Measurements from ENCODE around the gene UBD.

Gene UBD

DNA sequence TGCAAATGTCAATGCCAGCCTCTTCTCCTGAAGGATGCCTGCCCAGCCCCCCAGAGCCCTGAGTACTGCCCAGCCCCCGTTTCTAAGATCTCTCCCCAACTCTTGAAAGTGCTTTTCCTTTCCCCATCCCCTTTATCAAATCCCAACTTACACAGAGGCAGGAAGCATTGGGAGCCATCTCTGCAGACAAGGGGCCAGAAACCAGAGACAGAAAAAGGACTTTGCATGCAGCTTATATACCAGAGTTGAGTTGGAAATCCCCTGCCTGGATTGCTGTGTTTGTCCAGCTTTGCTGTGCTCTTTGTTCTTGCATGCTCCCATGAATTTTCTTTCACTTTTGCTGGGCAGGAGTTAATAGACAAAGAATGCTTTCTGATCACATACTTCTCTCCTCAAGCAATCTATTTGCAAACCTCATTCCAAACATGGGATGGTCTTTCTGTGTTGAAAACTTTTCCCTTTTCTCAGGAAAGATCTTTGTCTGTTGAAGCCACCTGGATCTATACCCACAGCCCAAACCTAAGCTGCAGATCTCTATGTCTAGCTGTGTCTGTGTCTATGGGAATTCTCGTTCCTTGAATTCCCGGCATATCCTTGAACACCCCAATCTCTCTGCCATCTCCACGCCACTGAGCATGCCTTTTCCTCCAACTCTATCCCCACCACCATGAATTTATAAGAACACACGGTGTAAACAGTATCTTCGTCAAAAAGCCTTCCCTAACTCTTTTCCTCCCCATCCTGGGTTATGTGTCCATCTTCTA is at the start of gene UBD:
UBD (minus strand) TSS at position 209 of the 764 bp plus-strand sequence; CDS start at position 178, 31 bp downstream.
- no peak for ATAC-seq
- no peak for DNase-seq

DNA sequence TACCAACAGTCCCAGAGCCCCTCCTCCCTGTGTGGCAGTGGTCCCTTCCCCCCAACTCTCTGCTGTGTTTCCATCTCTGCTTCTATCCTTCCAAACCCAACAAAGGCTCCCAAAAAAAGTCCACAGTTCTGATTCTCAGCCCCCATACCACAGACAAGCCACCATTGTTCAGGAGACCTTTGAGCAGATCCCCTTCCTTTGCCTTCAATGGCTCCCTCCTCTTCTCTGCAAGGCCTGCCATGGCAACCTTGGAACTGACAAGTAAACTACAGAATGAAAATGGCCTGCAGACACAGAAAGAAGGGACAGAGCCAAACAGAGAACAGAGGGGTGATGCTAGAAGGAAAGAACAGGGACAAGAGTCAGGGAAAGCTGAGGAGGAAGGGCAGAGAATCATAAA is 48.6 kb upstream of the UBD start:
- no peak for DNase-seq
- ATAC-seq = no peak

DNA sequence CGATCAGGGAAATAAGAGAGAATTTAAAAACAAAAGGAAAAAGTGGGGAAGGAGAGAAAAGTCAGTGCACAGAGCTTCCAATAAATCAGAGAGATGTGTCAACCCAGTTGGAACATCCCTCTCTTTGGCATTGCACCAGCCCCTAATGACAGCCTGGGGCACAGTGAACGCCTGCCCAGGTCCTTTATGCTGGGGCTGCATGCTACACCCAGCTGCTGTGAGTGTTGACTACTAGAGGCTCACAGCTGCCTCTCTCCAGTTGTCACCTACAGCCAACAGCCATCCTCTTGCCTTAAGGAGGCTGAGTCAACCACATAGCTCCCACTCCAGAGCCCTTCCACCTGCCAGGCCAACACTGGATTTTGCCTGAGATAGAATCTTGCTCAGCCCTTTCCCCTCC is 44.4 kb upstream of the UBD start:
- DNase-seq (no peak), ATAC-seq (no peak)

DNA sequence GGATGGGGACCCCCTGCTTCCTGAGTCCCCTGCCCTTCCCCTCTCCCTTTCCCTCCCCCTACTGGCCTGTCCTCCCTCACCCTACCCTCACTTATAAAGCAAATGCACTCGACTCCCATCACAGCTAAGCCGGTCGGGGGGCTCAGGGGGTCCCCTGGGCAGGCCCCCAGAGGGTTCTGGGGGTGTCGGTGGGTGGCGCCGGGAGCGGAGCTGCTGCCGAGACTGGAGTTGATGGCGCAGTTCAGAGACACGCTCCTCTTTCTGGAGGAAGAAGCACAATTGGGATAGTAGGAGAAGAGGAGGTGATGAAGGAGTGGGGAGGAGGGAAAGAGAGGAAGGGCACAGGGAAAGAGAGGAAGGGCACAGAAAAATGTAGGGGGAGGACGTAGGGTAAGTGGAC is 43.9 kb upstream of the UBD start:
- DNase-seq (no peak), ATAC-seq (no peak)

DNA sequence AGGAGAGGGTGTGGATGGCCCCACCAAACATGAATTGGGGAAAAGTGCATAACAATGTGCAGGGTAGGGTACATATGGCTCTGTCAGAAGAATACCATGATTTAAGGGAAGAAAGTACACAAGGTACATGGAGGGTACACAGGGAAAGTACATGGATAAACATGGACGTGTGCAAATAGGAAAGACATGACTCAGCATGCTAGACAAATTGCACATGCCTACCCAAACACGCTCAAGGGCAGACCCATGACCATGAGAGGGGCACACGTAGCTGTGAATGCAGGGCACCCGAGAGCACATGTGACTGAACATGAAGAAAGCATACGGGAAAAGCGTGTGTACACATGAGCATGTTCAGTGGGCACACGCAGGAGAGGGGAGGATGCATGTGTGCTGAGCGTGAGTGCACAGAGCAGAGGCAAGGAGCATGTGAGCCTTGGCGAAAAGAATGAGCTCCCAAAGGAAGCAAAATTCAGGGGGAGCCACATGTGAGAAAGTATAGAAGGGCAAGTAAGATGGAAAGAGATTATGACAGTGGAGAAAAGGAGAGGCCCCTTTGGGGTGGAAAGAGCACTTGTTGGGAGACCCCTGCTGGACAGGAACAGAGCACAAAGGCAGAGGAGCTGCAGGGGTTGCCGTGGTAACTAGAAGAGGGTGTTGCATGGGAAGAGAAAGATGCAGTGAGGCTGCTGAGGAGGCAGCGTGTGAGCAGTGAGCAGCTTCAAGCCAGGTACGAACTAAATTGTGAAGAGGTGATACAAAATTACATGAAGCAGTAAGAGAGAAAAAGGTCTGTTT is 43.2 kb upstream of the UBD start:
- no peak for DNase-seq

DNA sequence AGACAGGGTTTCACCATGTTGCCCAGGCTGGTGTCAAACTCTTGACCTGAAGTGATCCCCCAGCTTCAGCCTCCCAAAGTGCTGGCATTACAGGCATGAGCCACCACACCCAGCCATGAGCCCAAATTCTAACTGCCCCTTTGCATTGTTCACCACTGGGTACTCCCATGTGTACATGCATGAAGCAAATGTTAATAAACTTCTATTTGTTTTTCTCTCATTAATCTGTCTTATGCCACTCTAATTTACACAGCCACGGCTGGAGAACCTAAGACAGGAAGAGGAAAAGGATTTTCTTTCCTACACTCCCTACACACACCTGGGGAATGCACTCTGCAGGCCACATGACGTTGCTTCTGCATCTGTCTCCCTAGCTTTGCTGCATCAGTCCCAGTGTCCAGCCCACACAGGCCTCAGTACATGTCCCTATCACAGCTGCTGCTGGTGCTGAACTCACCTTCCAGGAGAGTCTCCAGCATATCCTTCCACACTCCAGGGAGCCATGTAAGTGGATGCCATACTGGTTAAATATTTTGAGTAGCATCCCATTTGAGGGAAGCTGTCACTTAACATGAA is 38.7 kb upstream of the UBD start:
- no peak for ATAC-seq
- DNase-seq = no peak

More for the DNA sequence above, 43.2 kb upstream of the UBD start:
- ATAC-seq = no peak

DNA sequence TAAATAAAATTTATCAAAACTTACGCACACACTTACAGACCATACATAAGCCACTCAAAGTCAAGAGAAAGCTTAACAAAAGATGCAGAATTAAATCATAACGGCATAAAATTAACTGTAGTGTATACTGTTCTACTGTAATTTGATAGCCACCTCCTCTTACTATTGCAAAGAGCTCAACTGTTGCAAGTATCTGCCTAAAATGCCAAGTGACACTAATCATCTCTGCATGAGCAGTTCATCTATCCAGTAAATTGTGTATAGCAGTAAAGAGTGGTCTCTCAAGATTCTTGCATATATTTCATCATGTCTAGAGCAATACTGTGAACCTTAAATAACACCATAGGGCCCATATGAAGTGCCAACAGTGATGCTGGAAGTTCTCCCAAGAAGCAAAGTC is 37.7 kb upstream of the UBD start:
- DNase-seq (no peak), ATAC-seq (no peak)

DNA sequence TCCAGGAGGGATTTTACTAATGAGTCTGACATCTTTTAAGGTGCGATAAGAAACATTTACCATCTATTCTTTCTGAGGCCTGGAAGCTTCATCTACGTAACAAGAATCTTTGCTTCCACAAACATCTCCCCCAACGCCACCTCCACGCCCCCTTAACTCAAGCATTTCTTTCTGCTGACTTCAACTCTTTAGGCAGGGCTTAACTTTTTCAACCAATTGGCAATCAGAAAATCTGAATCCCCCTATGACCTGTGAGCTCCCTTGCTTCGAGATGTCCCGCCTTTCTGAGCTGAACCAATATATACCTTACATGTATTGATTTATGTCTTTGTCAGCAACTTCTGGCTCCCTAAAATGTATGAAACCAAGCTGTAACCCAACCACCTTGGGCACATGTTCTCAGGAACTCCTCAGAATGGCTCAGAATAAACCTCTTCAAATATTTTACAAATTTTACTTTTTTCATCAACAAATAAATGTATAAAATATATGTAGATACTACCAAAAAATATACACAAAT is 36.9 kb upstream of the UBD start:
- DNase-seq (no peak), ATAC-seq (no peak)

DNA sequence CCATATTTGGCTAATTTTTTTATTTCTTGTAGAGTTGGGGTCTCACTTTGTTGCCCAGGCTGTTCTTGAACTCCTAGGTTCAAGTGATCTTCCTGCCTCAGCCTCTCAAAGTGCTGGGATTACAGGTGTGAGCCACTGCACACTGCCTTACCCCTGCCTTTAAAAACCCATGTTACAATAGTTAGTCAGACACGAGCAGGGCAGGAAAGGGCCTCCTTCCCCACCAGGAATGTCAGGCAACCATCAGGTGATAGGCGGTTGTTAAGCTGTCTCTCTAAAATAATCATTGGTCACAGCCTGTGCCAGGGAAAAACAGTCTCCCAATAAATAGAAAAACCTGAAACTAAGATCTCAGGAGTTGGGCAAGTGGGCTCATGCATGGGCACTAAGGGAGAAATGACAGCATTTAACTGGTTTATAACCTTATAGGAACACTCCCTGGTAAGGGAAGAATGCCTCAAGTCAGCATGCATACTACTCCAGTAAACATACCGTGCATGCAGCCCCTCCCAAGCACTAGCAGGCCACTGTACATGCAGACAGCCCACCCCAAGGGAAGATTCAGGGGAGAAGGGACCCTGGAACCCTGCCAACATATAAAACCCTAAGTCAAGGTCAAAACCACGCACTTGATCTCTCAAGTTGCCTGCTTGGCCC is 33.8 kb upstream of the UBD start:
- ATAC-seq = no peak
- DNase-seq = no peak

DNA sequence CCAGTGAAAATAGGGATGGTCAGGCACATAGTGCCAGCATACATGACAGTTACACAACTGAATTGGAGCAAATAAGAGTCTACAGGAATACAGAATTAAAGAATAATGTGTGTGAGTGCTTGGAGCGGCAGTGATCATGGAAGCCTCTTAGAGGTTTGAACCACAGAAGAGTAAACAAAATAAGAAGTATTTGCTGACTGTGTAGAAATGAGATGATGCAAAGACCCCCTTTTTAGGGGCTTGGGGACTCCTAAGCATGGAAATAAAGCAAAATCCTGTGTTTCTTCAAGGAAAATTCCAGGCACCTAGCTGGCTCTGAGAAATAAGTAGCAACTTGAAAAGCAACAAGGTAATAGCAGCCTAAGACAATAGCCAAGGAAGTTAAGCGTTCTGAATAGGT is 32.1 kb upstream of the UBD start:
- no peak for ATAC-seq
- DNase-seq = no peak

DNA sequence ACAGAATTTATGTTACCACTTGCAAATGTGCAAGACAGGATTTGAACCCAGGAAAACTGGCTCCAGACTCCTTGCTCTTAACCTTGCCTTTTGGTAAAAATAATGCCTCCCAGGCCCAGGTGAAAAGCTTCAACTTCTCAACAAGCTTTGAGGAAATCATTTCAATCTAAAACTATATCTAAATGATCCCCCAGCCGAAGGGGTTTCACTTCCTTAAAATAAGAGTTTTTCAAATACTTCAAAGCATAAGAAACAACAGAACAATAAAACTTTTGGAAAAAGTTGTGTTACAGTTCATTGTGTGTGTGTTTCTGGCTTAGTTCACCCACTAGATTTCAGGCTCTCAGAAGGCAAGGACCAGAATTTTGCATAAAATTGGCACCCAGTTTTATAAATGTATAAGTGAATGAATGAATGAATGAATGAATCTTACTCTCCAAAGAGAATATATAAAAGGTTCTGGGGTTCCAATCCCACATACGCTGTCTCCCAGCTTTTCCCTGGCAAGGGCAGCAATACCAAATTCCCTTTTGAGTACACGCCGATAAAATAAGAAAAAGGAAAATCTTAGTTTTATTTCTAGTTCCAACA is 30.8 kb upstream of the UBD start:
- ATAC-seq (no peak), DNase-seq (no peak)

DNA sequence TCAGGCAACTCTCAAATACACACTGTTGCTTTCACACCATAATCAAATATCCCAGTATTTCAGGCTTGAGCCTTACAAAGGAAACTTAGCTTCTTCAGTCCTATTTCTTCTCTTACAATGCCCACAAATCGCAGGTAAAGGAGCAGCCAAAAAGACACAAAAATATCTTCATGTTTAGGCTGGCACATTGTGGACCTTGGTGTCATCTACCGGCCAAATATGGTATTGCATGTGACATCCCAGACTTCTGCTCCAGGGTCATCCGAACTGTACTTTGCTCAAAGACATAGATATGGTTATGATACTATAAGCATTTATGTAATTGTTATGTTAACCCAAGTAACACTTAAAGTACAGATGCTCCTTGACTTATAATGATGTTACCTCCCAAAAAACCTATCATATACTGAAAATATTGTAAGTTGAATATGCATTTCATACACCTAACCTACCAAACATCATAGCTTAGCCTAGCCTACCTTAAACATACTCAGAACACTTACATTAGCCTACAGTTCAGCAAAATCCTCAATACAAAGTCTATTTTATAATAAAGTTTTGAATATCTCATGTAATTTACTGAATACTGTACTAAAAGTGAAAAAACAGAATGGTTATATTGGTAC is 30.0 kb upstream of the UBD start:
- ATAC-seq (no peak), DNase-seq (peak; percentile 46)

DNA sequence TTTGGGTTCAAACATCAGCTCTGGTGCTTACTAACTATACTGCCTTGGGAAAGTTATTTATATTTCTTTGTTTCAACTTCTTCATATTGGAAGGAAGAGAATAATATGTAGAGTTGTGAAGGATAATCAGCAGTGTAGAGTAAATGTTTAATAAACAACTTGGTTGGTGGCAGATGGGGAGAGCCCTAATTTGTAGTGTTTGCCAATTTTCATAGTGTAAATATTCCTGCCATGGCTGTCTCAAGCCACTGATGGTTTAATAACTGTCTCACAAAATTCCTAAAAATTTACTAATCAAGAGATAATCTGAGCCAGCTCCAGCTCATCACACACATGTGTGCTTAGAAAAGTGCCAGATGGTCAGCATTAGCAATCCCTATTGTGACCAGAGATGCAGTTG is 25.3 kb upstream of the UBD start, which contains the start of gene OR2H2:
OR2H2 (plus strand) TSS at position 301 of the 400 bp plus-strand sequence. CDS start 2,824 bp downstream, outside the sequence.
- DNase-seq (no peak), ATAC-seq (no peak)

DNA sequence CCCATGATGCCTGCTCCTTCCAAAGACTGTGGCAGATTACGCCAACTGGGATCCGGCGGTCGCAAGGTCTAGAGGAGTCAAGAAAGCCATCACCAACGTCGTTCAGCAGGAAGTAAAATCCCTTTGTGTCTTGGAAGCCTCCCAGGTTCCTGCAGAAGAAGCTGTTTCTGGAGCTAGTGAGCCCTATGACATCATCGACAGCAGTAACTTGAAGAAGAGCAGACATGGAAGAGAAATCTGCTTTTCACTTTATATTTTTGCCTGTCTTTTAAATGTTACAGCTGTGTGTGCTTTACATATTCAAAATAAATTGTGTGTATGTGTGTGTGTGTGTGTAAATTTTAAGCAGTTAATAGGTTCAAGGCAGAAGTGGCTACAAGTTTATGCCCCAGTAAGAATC is 18.0 kb upstream of the UBD start:
- DNase-seq (no peak), ATAC-seq (no peak)

DNA sequence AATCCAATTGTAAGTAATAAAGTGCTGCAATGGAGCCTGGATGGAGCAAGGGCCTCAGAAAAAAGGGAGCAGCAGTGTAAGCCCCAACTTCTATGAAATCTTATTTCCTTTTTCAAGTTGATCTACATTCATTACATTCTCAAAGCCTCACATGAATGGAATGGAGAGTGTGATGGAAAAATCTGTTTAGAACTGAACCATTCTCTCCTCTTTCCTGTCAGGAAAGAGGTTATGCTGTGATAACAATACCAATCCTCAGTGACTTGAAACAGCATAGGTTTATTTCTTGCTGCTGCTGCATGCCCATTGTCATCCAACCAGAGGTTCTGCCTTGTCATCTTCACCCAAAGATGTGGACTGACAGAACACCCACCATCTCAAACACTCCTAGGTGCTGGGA is 16.5 kb upstream of the UBD start:
- DNase-seq (no peak), ATAC-seq (no peak)

DNA sequence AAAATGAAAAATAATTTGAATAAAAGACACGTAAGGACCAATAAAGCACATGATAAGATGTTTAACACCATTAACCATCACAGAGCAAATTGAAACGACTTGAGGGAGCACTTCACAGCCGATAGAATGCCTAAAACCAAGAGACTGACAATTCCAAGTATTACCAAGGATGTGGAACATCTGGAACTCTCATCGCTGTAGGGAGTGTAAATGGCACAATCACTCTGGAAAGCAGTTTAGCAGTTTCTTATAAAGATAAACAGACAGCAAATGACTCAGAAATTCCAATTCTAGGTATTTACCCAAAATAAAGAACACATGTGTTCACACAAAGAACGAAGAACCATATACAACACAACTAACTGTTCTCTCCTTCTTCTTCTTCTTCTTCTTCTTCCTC is 8.5 kb upstream of the UBD start:
- DNase-seq (no peak), ATAC-seq (no peak)

DNA sequence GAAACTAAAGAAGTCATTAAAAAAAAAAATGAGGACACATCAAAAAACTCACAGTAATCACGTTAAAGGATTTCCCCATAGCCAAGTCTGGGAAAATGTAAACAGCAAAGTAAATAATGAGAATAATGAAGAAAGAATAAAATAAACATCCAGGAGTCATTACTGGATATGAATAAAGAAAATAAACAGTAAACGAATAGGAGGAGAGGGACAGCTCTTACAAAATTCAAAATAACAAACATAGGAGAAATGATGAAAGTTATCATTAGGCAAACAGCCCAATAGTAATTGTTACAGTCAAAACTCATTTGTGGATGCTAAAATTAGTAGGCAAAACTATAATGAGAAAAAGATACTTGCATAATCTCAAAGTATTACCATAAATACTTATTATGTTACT is 8.0 kb upstream of the UBD start:
- ATAC-seq (no peak), DNase-seq (no peak)

DNA sequence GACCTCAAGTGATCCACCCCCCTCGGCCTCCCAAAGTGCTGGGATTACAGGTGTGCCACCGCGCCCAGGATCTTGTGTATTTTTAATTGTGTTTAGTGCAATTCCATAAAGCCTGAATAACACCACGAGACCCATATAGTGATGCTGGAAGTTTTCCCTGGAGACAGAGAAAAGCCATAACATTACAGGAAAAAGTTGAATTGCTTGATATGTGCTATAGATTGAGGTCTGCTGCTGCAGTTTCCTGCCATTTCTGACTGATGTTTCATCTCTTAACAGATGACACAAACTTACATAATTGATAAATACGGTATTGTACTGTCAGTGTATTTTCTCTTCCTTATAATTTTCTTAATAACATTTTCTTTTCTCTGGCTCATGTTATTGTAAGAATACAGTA is 7.3 kb upstream of the UBD start:
- no peak for DNase-seq
- ATAC-seq = no peak

DNA sequence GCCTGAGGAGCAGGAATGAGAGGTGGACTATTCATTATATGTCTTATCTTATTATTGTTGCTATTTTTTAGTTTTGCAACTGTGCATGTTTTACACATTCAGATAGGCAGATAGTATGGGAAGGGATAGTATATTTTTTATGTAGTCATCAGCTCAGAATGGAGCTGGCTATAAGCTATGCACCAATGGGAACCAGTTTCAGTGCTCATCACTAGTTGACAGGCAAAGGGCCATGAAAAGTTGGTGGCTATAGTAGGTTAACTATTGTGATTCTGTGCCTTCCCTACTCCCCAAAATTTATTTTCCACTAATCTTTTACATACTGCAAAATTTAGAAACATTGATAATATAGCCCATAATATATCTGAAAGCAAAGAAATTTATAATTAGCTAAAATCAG is 5.3 kb upstream of the UBD start:
- DNase-seq = no peak
- ATAC-seq = no peak

DNA sequence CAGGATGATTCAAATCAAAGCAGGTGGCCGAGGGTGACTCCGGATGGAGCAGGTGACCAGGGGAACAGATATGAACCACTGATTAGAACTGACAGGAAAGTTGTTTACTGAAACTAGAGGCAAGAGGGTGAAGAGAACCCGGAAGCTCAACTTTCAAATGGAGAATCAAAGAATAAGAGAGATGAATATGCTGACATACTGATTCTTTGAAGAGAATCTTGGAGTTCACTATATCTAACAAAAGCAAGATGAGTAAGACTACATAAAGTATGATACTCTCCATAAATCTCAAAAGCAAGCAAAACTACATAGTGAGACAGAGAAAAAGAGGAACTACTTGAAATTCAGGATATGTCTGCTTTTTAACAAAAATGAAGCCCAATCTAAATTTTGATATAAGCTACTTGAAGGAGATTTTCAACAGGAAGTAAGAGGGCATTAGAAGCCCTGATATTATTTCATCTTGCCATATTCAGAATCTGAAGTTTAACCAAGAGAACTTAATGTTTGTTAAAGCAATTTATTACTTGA is 4.0 kb upstream of the UBD start:
- no peak for DNase-seq
- no peak for ATAC-seq

DNA sequence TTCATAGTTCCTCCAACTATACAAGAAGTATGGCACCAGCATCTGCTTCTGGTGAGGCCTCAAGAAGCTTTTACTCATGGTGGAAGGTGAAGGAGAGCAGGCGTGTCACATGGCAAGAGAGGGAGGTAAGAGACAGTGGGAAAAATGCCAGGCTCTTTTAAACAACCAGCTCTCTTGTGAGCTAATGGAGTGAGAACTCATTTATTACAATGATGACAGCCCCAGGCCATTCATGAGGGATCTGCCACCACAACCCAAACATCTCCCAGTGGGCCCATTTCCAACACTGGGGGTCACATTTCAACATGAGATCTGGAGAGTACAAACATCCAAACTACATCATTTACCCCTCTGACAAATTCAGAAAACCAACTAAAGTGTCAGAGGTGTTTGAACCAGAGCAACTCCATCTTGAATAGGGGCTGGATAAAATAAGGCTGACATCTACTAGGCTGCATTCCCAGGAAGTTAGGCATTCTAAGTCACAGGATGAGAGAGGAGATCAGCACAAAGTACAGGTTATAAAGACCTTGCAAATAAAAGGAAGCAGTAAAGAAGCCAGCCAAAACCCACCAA is 2.2 kb upstream of the UBD start:
- ATAC-seq (no peak), DNase-seq (no peak)

Measured in stimulated activated naive CD8-positive, alpha-beta T cell treated with anti-CD3 and anti-CD28 coated beads, Interleukin-15, Interleukin-2, amounts not matched to agents 100 U/mL and 50 U/mL, for 24 hours (primary cell).